ENCODE measurements around the gene TPM2. TPM values are rescaled to one million over a fixed set of nuclear protein-coding genes. Genes with fewer than 3 reads are reported as not detected.
A peak's percentile ranks its signal among the peaks of the same experiment; 100 is the strongest.
"Not testable (repeated sequence)": the region's sequence is repeated elsewhere in the genome, so short reads cannot be mapped to it uniquely, and the experiment has no call there.

The TPM2 gene
- total RNA-seq, 2 experiments from 2014 or later = 3.3 to 4.6 TPM

GRCh38 chr9:35649431-35650340 lies 40.0 kb downstream of the TPM2 start:
- Mint-ChIP-seq H3K36me3 (peaks cover 14% of the 10 kb centered on the region), H3K9me3 (no peaks in the 10 kb centered on the region), H3K27me3 (no peaks in the 10 kb centered on the region), H3K4me1 (peaks cover 48% of the 10 kb centered on the region), H3K27ac (peak overlapping the region; percentile 93), H3K4me3 (peak overlapping the region; percentile 92)
- peak; percentile 39 for DNase-seq

GRCh38 chr9:35646533-35647265 lies 43.0 kb downstream of the TPM2 start:
- H3K27ac Mint-ChIP-seq = peak overlapping the region; percentile 91
- H3K27me3 Mint-ChIP-seq = no peaks in the 10 kb centered on the region
- DNase-seq = peak; percentile 93
- peak overlapping the region; percentile 88 for H3K4me3 Mint-ChIP-seq
- peaks cover 21% of the 10 kb centered on the region for H3K36me3 Mint-ChIP-seq
- H3K9me3 Mint-ChIP-seq = no peaks in the 10 kb centered on the region
- H3K4me1 Mint-ChIP-seq = peaks cover 43% of the 10 kb centered on the region

DNA sequence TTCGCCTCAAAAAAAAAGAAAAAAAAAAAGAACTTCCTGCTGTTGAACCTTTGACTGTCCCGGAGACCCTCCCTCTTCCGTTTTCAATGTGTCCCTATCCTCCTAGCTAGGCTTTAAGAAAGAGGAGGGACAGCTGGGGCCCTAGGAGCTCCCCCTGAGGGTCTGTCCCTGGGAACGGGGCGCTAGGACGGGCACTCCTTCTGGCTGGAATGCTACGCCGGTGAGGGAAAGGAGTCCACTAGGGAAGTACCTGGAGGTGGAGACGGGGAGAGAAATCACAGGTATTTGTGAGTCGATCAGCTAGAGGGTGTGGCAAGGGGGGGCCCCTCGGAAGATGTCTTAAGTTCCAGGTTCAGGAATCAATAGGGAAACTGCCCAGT lies 43.6 kb downstream of the TPM2 start:
- peaks cover 44% of the 10 kb centered on the region for H3K4me1 Mint-ChIP-seq
- peak overlapping the region; percentile 88 for H3K4me3 Mint-ChIP-seq
- peaks cover 27% of the 10 kb centered on the region for H3K36me3 Mint-ChIP-seq
- no peak for DNase-seq
- no peaks in the 10 kb centered on the region for H3K27me3 Mint-ChIP-seq
- H3K9me3 Mint-ChIP-seq = no peaks in the 10 kb centered on the region
- H3K27ac Mint-ChIP-seq = peak overlapping the region; percentile 91

DNA sequence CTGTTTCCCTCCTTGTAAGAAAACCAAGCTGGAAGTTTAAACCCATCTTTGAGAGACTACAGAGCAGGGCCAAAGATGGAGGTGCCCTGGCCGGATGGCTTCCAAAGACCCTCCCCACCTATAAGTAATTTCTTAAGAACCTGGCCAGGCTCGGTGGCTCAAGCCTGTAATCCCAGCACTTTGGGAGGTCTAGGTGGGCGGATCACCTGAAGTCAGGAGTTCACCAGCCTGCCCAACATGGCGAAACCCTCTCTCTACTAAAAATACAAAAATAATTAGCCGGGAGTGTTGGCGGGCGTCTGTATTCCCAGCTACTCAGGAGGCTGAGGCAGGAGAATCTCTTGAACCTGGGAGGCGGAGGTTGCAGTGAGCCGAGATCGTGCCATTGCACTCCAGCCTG lies 44.0 kb downstream of the TPM2 start:
- H3K27me3 Mint-ChIP-seq, DNase-seq, H3K9me3 Mint-ChIP-seq: not testable (repeated sequence)
- Mint-ChIP-seq H3K27ac (peak overlapping the region; percentile 91), H3K36me3 (peaks cover 30% of the 10 kb centered on the region), H3K4me3 (peak overlapping the region; percentile 88), H3K4me1 (peaks cover 43% of the 10 kb centered on the region)

- no peak for DNase-seq
- peaks cover 47% of the 10 kb centered on the region for H3K4me1 Mint-ChIP-seq
- no peak overlapping the region for H3K27ac Mint-ChIP-seq
- peaks cover 32% of the 10 kb centered on the region for H3K36me3 Mint-ChIP-seq
- H3K9me3 Mint-ChIP-seq = peaks cover 5% of the 10 kb centered on the region
- H3K27me3 Mint-ChIP-seq = no peaks in the 10 kb centered on the region
- no peak overlapping the region for H3K4me3 Mint-ChIP-seq
Measured at GRCh38 chr9:35643046-35643445, 46.7 kb downstream of the TPM2 start.

DNA sequence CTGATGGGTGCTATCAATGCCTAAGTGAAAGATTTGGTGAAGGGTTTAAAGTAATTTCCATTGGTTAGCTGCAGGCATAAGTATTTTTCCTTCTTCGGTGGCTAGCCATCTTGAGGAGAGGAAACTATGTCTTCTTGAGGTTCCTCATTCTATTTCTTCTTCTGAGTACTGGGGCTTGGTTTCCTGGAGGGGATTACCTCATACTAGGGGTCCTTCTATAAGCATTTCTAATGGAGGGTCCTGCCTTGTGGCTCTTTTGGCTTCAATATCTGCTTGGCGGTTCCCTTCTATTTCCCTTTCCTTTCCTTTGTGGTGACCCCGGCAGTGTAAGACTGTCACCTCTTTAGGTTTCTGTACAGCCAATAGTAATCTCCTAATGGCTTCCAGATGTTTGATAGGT lies 48.2 kb downstream of the TPM2 start:
- Mint-ChIP-seq H3K36me3 (peaks cover 37% of the 10 kb centered on the region), H3K27ac (peak overlapping the region; percentile 62), H3K4me1 (peaks cover 52% of the 10 kb centered on the region)
- DNase-seq, H3K9me3 Mint-ChIP-seq, H3K4me3 Mint-ChIP-seq, H3K27me3 Mint-ChIP-seq: not testable (repeated sequence)

GRCh38 chr9:35640431-35640830 lies 49.3 kb downstream of the TPM2 start:
- peak overlapping the region; percentile 51 for H3K27ac Mint-ChIP-seq
- H3K27me3 Mint-ChIP-seq, DNase-seq, H3K9me3 Mint-ChIP-seq, H3K4me3 Mint-ChIP-seq: not testable (repeated sequence)
- H3K4me1 Mint-ChIP-seq = peaks cover 60% of the 10 kb centered on the region
- H3K36me3 Mint-ChIP-seq = peaks cover 36% of the 10 kb centered on the region

DNA sequence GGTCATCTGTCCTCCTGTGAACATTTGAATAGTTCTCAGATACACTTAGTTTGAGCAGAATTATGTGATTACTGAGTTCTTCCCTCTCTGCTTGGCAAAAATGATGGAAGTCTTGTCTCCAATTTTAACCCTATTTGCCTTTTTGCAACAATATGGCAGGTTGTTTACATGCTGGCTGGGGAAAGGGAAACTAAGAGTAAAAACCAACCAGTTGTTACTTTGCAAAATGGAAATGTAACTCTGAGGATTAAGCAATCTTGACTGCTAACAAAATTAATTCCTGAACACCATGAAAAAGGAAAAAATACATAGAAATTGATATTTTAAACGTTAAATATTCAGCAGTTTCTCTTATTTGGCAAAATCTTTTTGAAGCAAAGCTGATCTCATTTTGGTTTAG lies 50.1 kb downstream of the TPM2 start:
- peaks cover 8% of the 10 kb centered on the region for H3K9me3 Mint-ChIP-seq
- no peak for DNase-seq
- H3K27ac Mint-ChIP-seq = peak overlapping the region; percentile 90

GRCh38 chr9:35639225-35639624 lies 50.5 kb downstream of the TPM2 start:
- Mint-ChIP-seq H3K4me3 (peak overlapping the region; percentile 54), H3K36me3 (peaks cover 32% of the 10 kb centered on the region), H3K27ac (peak overlapping the region; percentile 90), H3K4me1 (peaks cover 67% of the 10 kb centered on the region)
- H3K27me3 Mint-ChIP-seq, DNase-seq, H3K9me3 Mint-ChIP-seq: not testable (repeated sequence)

More for the DNA sequence above, 50.1 kb downstream of the TPM2 start:
- Mint-ChIP-seq H3K36me3 (peaks cover 35% of the 10 kb centered on the region), H3K27me3 (no peaks in the 10 kb centered on the region), H3K4me3 (peak overlapping the region; percentile 54), H3K4me1 (peaks cover 66% of the 10 kb centered on the region)

DNA sequence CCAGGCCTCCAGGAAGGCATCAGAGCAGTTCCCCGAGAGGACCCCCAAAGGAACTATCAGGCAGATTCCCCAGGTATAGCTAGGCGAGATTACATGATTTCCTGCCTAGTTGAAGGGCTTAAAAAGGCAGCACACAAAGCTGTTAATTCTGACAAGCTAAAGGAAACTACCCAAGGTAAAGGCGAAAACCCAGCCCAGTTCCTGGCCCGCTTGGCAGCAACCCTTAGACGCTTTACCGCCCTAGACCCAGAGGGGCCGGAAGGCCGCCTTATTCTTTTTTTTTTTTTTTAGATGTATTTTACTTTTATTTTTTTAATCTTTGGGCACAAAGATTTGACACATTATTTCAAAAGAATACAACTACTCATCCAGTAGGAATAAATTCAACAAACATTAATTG lies 51.0 kb downstream of the TPM2 start:
- not testable (repeated sequence) for H3K9me3 Mint-ChIP-seq
- H3K4me1 Mint-ChIP-seq = peaks cover 68% of the 10 kb centered on the region

DNA sequence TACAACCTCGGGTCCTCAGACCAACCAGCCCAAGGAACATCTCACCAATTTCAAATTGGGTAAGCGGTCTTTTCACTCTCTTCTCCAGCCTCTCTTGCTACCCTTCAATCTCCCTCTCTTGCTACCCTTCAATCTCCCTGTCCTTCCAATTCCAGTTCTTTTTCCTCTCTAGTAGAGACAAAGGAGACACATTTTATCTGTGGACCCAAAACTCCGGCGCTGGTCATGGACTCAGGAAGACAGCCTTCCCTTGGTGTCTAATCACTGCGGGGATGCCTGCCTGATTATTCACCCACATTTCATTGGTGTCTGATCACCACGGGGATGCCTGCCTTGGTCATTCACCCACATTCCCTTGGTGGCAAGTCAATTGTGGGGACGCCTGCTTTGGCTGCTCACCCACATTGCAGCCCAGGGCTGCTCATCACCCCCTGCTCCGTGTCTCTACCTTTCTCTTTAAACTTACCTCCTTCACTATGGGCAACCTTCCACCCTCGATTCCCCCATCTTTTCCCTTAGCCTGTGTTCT lies 52.2 kb downstream of the TPM2 start:
- H3K27me3 Mint-ChIP-seq, H3K4me3 Mint-ChIP-seq, DNase-seq, H3K9me3 Mint-ChIP-seq, H3K27ac Mint-ChIP-seq: not testable (repeated sequence)
- Mint-ChIP-seq H3K4me1 (peaks cover 64% of the 10 kb centered on the region), H3K36me3 (peaks cover 29% of the 10 kb centered on the region)

More for the DNA sequence above, 51.0 kb downstream of the TPM2 start:
- Mint-ChIP-seq H3K36me3 (peaks cover 32% of the 10 kb centered on the region), H3K27ac (peak overlapping the region; percentile 90), H3K4me3 (peak overlapping the region; percentile 15)
- H3K27me3 Mint-ChIP-seq, DNase-seq: not testable (repeated sequence)

DNA sequence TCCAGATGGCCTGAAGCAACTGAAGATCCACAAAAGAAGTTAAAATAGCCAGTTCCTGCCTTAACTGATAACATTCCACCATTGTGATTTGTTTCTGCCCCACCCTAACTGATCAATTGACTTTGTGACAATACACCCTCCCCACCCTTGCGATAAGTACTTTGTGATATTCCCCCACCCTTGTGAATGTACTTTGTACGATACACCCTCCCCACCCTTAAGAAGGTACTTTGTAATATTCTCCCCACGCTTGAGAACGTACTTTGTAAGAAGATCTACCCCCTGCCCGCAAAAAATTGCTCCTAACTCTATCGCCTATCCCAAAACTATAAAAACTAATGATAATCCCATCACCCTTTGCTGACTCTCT lies 52.9 kb downstream of the TPM2 start:
- H3K4me3 Mint-ChIP-seq = not testable (repeated sequence)

DNA sequence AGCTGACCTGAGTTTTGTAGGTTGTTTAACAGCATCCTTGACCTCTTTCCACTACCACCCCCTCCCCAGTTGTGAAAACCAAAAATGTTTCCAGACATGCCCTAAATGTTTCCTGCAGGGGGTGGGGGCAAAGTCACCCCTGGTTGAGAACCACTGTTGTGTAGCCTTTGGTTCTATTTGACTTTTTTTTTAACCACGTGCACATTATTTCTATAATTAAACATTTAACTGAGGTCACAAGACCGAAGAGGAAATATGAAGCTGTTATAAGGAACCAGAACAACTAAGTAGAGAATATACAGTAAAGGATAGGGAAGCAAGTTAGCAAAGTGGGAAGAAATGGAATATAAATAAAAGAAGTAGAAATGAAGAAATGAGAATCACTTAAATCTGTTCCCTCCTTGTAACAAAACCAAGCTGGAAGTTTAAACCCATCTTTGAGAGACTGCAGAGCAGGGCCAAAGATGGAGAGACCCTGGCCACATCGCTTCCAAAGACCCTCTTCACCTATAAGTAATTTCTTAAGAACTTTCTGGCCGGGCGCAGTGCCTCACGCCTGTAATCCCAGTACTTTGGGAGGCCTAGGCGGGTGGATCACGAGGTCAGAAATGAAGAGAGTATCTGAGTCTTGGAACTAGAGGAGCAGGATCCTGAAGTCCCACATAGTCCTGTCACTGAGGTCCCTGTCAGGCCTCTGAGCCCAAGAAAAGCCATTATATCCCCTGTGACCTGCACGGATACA lies 53.4 kb downstream of the TPM2 start:
- peaks cover 60% of the 10 kb centered on the region for H3K4me1 Mint-ChIP-seq
- H3K4me3 Mint-ChIP-seq = no peak overlapping the region
- DNase-seq = no peak
- peaks cover 25% of the 10 kb centered on the region for H3K36me3 Mint-ChIP-seq
- peak overlapping the region; percentile 87 for H3K27ac Mint-ChIP-seq
- H3K9me3 Mint-ChIP-seq = peaks cover 8% of the 10 kb centered on the region
- no peaks in the 10 kb centered on the region for H3K27me3 Mint-ChIP-seq

More for the DNA sequence above, 52.9 kb downstream of the TPM2 start:
- peaks cover 64% of the 10 kb centered on the region for H3K4me1 Mint-ChIP-seq
- not testable (repeated sequence) for H3K27me3 Mint-ChIP-seq, H3K9me3 Mint-ChIP-seq, DNase-seq
- peak overlapping the region; percentile 87 for H3K27ac Mint-ChIP-seq
- H3K36me3 Mint-ChIP-seq = peaks cover 29% of the 10 kb centered on the region

GRCh38 chr9:35635730-35636129 lies 54.0 kb downstream of the TPM2 start:
- peaks cover 55% of the 10 kb centered on the region for H3K4me1 Mint-ChIP-seq
- H3K4me3 Mint-ChIP-seq = no peak overlapping the region
- peaks cover 8% of the 10 kb centered on the region for H3K9me3 Mint-ChIP-seq
- DNase-seq = no peak
- no peaks in the 10 kb centered on the region for H3K27me3 Mint-ChIP-seq
- peaks cover 20% of the 10 kb centered on the region for H3K36me3 Mint-ChIP-seq
- H3K27ac Mint-ChIP-seq = peak overlapping the region; percentile 87

Measured in activated naive CD8-positive, alpha-beta T cell treated with anti-CD3 and anti-CD28 coated beads for 36 hours (primary cell).